Stimulated activated CD8-positive, alpha-beta memory T cell treated with anti-CD3 and anti-CD28 coated beads, Interleukin-15, amount 100 ng/mL, for 1 hour (primary cell): Measurements from ENCODE around the gene LSM14A.

Source experiments
- DNase-seq: peaks from one replicate; pipeline ENCODE4 v3.0.0-alpha.2; 2020; ENCODE audit warnings: low read depth

The LSM14A gene

GRCh38 chr19:34256835-34257558 is 84.7 kb downstream of the LSM14A start:
- no peak for DNase-seq

GRCh38 chr19:34257559-34257924 is 85.2 kb downstream of the LSM14A start:
- DNase-seq, result no peak

- DNase-seq, result no peak
Measured at GRCh38 chr19:34259367-34260095, 87.2 kb downstream of the LSM14A start.

- no peak for DNase-seq
Measured at GRCh38 chr19:34260771-34261173, 88.5 kb downstream of the LSM14A start.

GRCh38 chr19:34261334-34262109 is 89.2 kb downstream of the LSM14A start:
- no peak for DNase-seq

GRCh38 chr19:34263745-34264237 is 91.5 kb downstream of the LSM14A start:
- DNase-seq, result no peak

- DNase-seq, result no peak
Measured at GRCh38 chr19:34265221-34265650, 92.9 kb downstream of the LSM14A start.

- no peak for DNase-seq
Measured at GRCh38 chr19:34269081-34269480, 96.8 kb downstream of the LSM14A start.

GRCh38 chr19:34269489-34269888 is 97.2 kb downstream of the LSM14A start:
- no peak for DNase-seq

- peak; percentile 44 for DNase-seq
Measured at GRCh38 chr19:34269968-34270621, 97.8 kb downstream of the LSM14A start.

- no peak for DNase-seq
Measured at GRCh38 chr19:34273121-34273520, 100.8 kb downstream of the LSM14A start.

GRCh38 chr19:34274284-34274826 is 102.1 kb downstream of the LSM14A start:
- DNase-seq, result no peak

GRCh38 chr19:34274827-34275625 is 102.7 kb downstream of the LSM14A start:
- no peak for DNase-seq

- no peak for DNase-seq
Measured at GRCh38 chr19:34275705-34276104, 103.4 kb downstream of the LSM14A start.

GRCh38 chr19:34276614-34277013 is 104.3 kb downstream of the LSM14A start:
- no peak for DNase-seq

GRCh38 chr19:34277244-34277643 is 104.9 kb downstream of the LSM14A start:
- no peak for DNase-seq

- DNase-seq, result no peak
Measured at GRCh38 chr19:34278783-34279182, 106.5 kb downstream of the LSM14A start.
